IMR-90 (cell line): ENCODE measurements around the gene SCAF4. TPM values are rescaled to one million over a fixed set of nuclear protein-coding genes. Genes with fewer than 3 reads are reported as not detected.
A peak's percentile ranks its signal among the peaks of the same experiment; 100 is the strongest.

Source experiments
- ATAC-seq: fragments of 200-7000 bp; cut with Tn5 transposase; 2 replicates; pipeline ENCODE4 v1.9.1; 2020; ENCODE audit warnings: low read depth, mild to moderate bottlenecking, moderate library complexity
- BruUV-seq: library from RNA; stranded (reverse); fragments of 400-500 nt; replicated peaks from 2 replicates; lab custom pipeline; 2021; lab: Mats Ljungman, UMichigan
- CTCF ChIA-PET: fragments of 300-600 bp; formaldehyde crosslinking; extraction: SDS; loops from one replicate; lab custom pipeline; 2021; ENCODE audit warnings: antibody characterized with exemption; lab: Yijun Ruan, JAX
- POLR2A ChIA-PET: fragments of 300-600 bp; sonication (Branson Sonifier 250); formaldehyde crosslinking; loops from one replicate; lab custom pipeline; 2022; ENCODE audit warnings: antibody characterized with exemption; ENCODE audit not compliant: unreplicated experiment; lab: Charles Lee
- DNase-seq: peaks from one replicate; pipeline ENCODE4 v3.0.0; 2013
- H2AFZ ChIP-seq: replicated peaks from 2 replicates; pipeline ENCODE3; 2013; ENCODE audit warnings: low read length, mild to moderate bottlenecking; ENCODE audit not compliant: poor library complexity
- H2AK5ac ChIP-seq: 2 replicates; pipeline ENCODE4 v1.6.1; 2013; ENCODE audit warnings: low read depth, low read length, inconsistent platforms
- H2AK9ac ChIP-seq: replicated peaks from 2 replicates; pipeline ENCODE3; 2013; ENCODE audit warnings: mild to moderate bottlenecking, low read depth, low read length, moderate library complexity; ENCODE audit not compliant: poor library complexity
- H2BK120ac ChIP-seq: 2 replicates; pipeline ENCODE4 v1.6.1; 2013; ENCODE audit warnings: low read depth, low read length, inconsistent platforms
- H2BK15ac ChIP-seq: 3 replicates; pipeline ENCODE4 v1.6.1; 2013; ENCODE audit warnings: low read depth, low read length, inconsistent platforms
- H2BK20ac ChIP-seq: 2 replicates; pipeline ENCODE4 v1.6.1; 2013; ENCODE audit warnings: low read depth, mild to moderate bottlenecking, inconsistent platforms, low read length, moderate library complexity
- H2BK5ac ChIP-seq: 2 replicates; pipeline ENCODE4 v1.6.1; 2013; ENCODE audit warnings: mild to moderate bottlenecking, low read depth, low read length, inconsistent platforms; ENCODE audit not compliant: poor library complexity, severe bottlenecking
- H3K14ac ChIP-seq: replicated peaks from 2 replicates; pipeline ENCODE4 v1.6.1; 2013; ENCODE audit warnings: low read depth, low read length, inconsistent platforms
- H3K18ac ChIP-seq: 2 replicates; pipeline ENCODE4 v1.6.1; 2013; ENCODE audit warnings: low read depth, low read length, control low read depth
- H3K23ac ChIP-seq: 2 replicates; pipeline ENCODE4 v1.6.1; 2013; ENCODE audit warnings: low read depth, low read length, inconsistent platforms
- H3K27ac ChIP-seq: 2 replicates; pipeline ENCODE4 v1.5.1; 2013; ENCODE audit warnings: mild to moderate bottlenecking, control low read depth, low read length; ENCODE audit not compliant: insufficient read depth
- H3K27me3 ChIP-seq: 2 replicates; pipeline ENCODE4 v1.6.1; 2013; ENCODE audit warnings: low read length; ENCODE audit not compliant: control insufficient read depth, insufficient read depth
- H3K36me3 ChIP-seq: 2 replicates; pipeline ENCODE4 v1.6.1; 2013; ENCODE audit warnings: low read length, mixed read lengths; ENCODE audit not compliant: control insufficient read depth, insufficient read depth
- H3K4ac ChIP-seq: 2 replicates; pipeline ENCODE4 v1.6.1; 2013; ENCODE audit warnings: low read depth, low read length, inconsistent platforms
- H3K4me1 ChIP-seq: 2 replicates; pipeline ENCODE4 v1.6.1; 2013; ENCODE audit warnings: low read length, mixed read lengths; ENCODE audit not compliant: control insufficient read depth, insufficient read depth
- H3K4me2 ChIP-seq: 2 replicates; pipeline ENCODE4 v1.6.1; 2013; ENCODE audit warnings: low read depth, mild to moderate bottlenecking, control low read depth, low read length, moderate library complexity
- H3K4me3 ChIP-seq: 2 replicates; pipeline ENCODE4 v1.5.1; 2013; ENCODE audit warnings: low read depth, mild to moderate bottlenecking, control low read depth, low read length, moderate library complexity; ENCODE audit not compliant: insufficient read depth
- H3K56ac ChIP-seq: 2 replicates; pipeline ENCODE4 v1.6.1; 2013; ENCODE audit warnings: low read length, inconsistent platforms; ENCODE audit not compliant: insufficient read depth; ENCODE audit errors: extremely low read depth
- H3K79me1 ChIP-seq, 2 experiments: 2 replicates each; pipeline ENCODE4 v1.6.1; 2013; ENCODE audit warnings: low read length in 2 of 2, inconsistent platforms in 1 of 2, low read depth in 1 of 2
- H3K9ac ChIP-seq: 2 replicates; pipeline ENCODE4 v1.6.1; 2013; ENCODE audit warnings: low read depth, low read length, control low read depth
- H3K9me1 ChIP-seq: 2 replicates; pipeline ENCODE4 v1.6.1; 2013; ENCODE audit warnings: low read length, inconsistent platforms; ENCODE audit not compliant: insufficient read depth
- H3K9me3 ChIP-seq: 2 replicates; pipeline ENCODE4 v1.6.1; 2013; ENCODE audit warnings: low read length; ENCODE audit not compliant: control insufficient read depth, insufficient read depth
- H4K20me1 ChIP-seq: 2 replicates; pipeline ENCODE4 v1.6.1; 2013; ENCODE audit warnings: low read length, inconsistent platforms; ENCODE audit not compliant: insufficient read depth
- H4K5ac ChIP-seq: 2 replicates; pipeline ENCODE4 v1.6.1; 2013; ENCODE audit warnings: mild to moderate bottlenecking, low read depth, low read length, control low read depth
- H4K8ac ChIP-seq, 2 experiments: 2 replicates each; pipeline ENCODE4 v1.6.1; 2013; ENCODE audit warnings: low read depth in 2 of 2, low read length in 2 of 2, control low read depth in 1 of 2, inconsistent platforms in 1 of 2
- H4K91ac ChIP-seq: 2 replicates; pipeline ENCODE4 v1.6.1; 2013; ENCODE audit warnings: low read depth, low read length, inconsistent platforms; ENCODE audit not compliant: insufficient read depth
- BHLHE40 ChIP-seq: fragments of 150-350 bp; IDR thresholded peaks from 2 replicates; pipeline ENCODE4 v1.6.1; 2016; ENCODE audit warnings: mild to moderate bottlenecking, low read depth, low read length
- CEBPB ChIP-seq: IDR thresholded peaks from 2 replicates; pipeline ENCODE4 v1.6.1; 2012; ENCODE audit warnings: low read depth, low read length, improper control_type of control experiment
- FOS ChIP-seq: fragments of 150-350 bp; IDR thresholded peaks from 2 replicates; pipeline ENCODE4 v1.6.1; 2016; ENCODE audit warnings: low read depth, low read length
- NFE2L2 ChIP-seq: fragments of 150-350 bp; IDR thresholded peaks from 2 replicates; pipeline ENCODE4 v1.6.1; 2016; ENCODE audit warnings: low read depth, mild to moderate bottlenecking, low read length
- POLR2A ChIP-seq: IDR thresholded peaks from 2 replicates; pipeline ENCODE4 v1.6.1; 2012; ENCODE audit warnings: mild to moderate bottlenecking, low read depth, low read length
- WGBS, 2 experiments: methylation state at CpG; one replicate each; pipeline versions ENCODE4 v1.1.5 to v1.1.7; 2013; ENCODE audit warnings: missing lambda C conversion rate in 2 of 2; ENCODE audit not compliant: insufficient read length in 1 of 2; ENCODE audit errors: extremely low coverage in 2 of 2; 5-methylcytosine and 5-hydroxymethylcytosine counted together
- dilution Hi-C: fragments of 300-500 bp; cut with HindIII; formaldehyde crosslinking; loops from one replicate; pipeline ENCODE4 v1.14.3; 2018; ENCODE audit warnings: low sequenced_read_pairs; ENCODE audit not compliant: unreplicated experiment
- in situ Hi-C: fragments of 300-500 bp; cut with MboI; formaldehyde crosslinking; loops from 3 replicates; pipeline ENCODE4 v1.14.3; 2019; ENCODE audit warnings: low sequenced_read_pairs, inconsistent platforms, mixed read lengths
- intact Hi-C: fragments of 100-400 bp; cut with micrococcal nuclease; formaldehyde crosslinking; loops from 2 replicates; pipeline ENCODE4 v1.10.0; 2022
- polyA plus RNA-seq, 3 experiments: library from polyadenylated mRNA; depleted of rRNA; stranded (reverse); fragments of >200 nt; gene quantifications; 2 replicates each; pipeline ENCODE4 v1.2.3, GENCODE V29; 2012; ENCODE audit warnings: low replicate concordance in 1 of 3
- total RNA-seq: library from RNA; depleted of rRNA; stranded (reverse); fragments of >200 nt; gene quantifications from 2 replicates; pipeline ENCODE4 v1.2.3, GENCODE V29; 2012
- TF ChIP-seq, protein P1 (sequence below): fragments of 150-350 bp; IDR thresholded peaks from 2 replicates; pipeline ENCODE4 v1.6.1; 2016; ENCODE audit warnings: low read depth, mild to moderate bottlenecking, low read length, moderate library complexity, borderline replicate concordance
- TF ChIP-seq, protein P2 (sequence below): fragments of 150-350 bp; IDR thresholded peaks from 2 replicates; pipeline ENCODE4 v1.6.1; 2017; ENCODE audit warnings: mild to moderate bottlenecking, antibody characterized with exemption, low read length, low read depth

Gene SCAF4
- total and polyA plus RNA-seq, 2 of the 4 experiments (the other 2 are of a cell fraction) = 2.7 to 12.1 TPM

GRCh38 chr21:31629972-31630711 lies 101.8 kb downstream of the SCAF4 start:
- Histone ChIP-seq H2BK15ac (no peak overlapping the region), H3K9ac (no peak overlapping the region), H3K36me3 (no peaks in the 10 kb centered on the region), H2AK5ac (no peak overlapping the region), H4K20me1 (no peaks in the 10 kb centered on the region), H2AK9ac (no peak overlapping the region), H3K4me2 (no peak overlapping the region), H3K23ac (no peak overlapping the region), H4K8ac (no peak overlapping the region), H4K5ac (no peak overlapping the region), H2BK20ac (no peak overlapping the region), H2BK120ac (no peak overlapping the region), H3K18ac (no peak overlapping the region), H3K9me3 (peaks cover 2% of the 10 kb centered on the region; the same call in 1 of the 2 replicates), H3K27me3 (peaks cover 1% of the 10 kb centered on the region), H3K4me1 (no peaks in the 10 kb centered on the region), H2AFZ (no peak overlapping the region), H3K4me3 (no peak overlapping the region), H4K91ac (no peak overlapping the region), H3K14ac (no peak overlapping the region), H3K9me1 (0 out of 2 replicates have a peak, but pooled peaks cover 5% of the 10 kb centered on the region), H3K79me1 (no peaks in the 10 kb centered on the region), H2BK5ac (no peak overlapping the region), H3K27ac (no peak overlapping the region), H3K4ac (no peak overlapping the region), H3K56ac (no peak overlapping the region)
- dilution Hi-C loops = no loop called here
- in situ Hi-C loops = no loop called here
- ATAC-seq (peak; percentile 81), DNase-seq (peak; percentile 93)
- intact Hi-C loops = no loop called here
- 20% methylated on average over 3 of the region's 8 CpGs; no CpG with 5 or more reads in 1 of the 2 experiments for WGBS, 2 experiments
- ChIA-PET POLR2A (no interaction called here), CTCF (no interaction called here)
- TF ChIP-seq CEBPB (no peak), FOS (peak; percentile 55), BHLHE40 (no peak), NFE2L2 (no peak), POLR2A (no peak)
- TF ChIP-seq, protein P1, sequence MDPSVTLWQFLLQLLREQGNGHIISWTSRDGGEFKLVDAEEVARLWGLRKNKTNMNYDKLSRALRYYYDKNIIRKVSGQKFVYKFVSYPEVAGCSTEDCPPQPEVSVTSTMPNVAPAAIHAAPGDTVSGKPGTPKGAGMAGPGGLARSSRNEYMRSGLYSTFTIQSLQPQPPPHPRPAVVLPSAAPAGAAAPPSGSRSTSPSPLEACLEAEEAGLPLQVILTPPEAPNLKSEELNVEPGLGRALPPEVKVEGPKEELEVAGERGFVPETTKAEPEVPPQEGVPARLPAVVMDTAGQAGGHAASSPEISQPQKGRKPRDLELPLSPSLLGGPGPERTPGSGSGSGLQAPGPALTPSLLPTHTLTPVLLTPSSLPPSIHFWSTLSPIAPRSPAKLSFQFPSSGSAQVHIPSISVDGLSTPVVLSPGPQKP = no peak
- TF ChIP-seq, protein P2, sequence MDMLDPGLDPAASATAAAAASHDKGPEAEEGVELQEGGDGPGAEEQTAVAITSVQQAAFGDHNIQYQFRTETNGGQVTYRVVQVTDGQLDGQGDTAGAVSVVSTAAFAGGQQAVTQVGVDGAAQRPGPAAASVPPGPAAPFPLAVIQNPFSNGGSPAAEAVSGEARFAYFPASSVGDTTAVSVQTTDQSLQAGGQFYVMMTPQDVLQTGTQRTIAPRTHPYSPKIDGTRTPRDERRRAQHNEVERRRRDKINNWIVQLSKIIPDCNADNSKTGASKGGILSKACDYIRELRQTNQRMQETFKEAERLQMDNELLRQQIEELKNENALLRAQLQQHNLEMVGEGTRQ = no peak
- no TSS peak for BruUV-seq
